HG02840 (cell line): ENCODE measurements around the gene ALOX5.
A peak's percentile ranks its signal among the peaks of the same experiment; 100 is the strongest.
"Not testable (repeated sequence)": the region's sequence is repeated elsewhere in the genome, so short reads cannot be mapped to it uniquely, and the experiment has no call there.

Experiments used
- ATAC-seq: cut with Tn5 transposase; IDR thresholded peaks from one replicate; pipeline ENCODE4 v1.9.1; 2021; ENCODE audit warnings: mild to moderate bottlenecking, moderate library complexity, moderate number of reproducible peaks; ENCODE audit not compliant: unreplicated experiment, low FRiP score

Gene ALOX5

DNA sequence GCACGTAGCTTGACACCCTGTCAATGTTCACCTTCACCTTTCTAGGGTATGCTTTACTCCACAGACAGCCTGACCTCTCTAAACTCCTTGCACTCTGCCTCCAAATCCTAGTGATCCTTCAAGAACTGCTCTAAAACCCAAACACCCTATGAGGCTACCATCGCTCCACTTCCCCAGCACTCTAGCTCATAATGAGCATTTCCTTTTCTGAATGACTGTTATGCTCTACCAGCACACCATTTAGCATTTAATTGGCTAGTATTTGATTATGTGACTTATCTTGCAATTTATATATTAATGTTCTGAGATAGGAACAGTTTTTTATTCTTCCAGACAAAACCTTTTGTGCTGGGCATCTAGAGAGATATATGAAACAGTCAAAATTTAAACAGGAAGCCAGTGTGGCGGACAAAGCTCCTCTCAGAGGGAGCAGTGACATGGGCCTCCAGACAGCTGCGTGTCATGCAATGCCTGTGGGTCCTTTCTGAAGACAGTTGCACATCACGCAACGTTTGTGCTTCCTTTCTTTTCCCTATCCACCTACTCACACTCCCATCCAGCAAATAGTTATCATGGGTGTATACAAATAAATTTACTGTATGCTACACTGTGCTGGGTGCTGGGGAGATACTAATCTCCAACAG lies 86.3 kb downstream of the ALOX5 start:
- peak; percentile 33 for ATAC-seq

DNA sequence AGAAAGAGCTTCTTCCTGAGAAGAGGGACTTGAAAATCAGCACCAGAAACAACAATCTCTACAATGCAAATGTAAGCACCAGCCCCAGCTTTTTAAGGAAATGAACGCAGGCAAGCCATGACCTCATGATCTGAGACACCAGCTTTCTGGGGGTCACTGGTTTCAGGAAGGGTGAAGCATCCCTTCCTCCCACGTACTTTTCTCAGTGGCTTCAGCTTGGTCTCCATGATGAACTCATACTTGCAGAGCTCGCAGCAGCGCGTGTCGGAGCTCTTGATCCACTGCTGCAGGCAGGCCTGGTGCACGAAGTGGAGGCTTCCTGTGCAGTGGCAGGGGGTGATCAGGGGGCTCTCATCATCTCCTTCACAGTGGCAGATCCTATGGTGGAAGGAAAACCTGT lies 87.0 kb downstream of the ALOX5 start:
- ATAC-seq = peak; percentile 62

DNA sequence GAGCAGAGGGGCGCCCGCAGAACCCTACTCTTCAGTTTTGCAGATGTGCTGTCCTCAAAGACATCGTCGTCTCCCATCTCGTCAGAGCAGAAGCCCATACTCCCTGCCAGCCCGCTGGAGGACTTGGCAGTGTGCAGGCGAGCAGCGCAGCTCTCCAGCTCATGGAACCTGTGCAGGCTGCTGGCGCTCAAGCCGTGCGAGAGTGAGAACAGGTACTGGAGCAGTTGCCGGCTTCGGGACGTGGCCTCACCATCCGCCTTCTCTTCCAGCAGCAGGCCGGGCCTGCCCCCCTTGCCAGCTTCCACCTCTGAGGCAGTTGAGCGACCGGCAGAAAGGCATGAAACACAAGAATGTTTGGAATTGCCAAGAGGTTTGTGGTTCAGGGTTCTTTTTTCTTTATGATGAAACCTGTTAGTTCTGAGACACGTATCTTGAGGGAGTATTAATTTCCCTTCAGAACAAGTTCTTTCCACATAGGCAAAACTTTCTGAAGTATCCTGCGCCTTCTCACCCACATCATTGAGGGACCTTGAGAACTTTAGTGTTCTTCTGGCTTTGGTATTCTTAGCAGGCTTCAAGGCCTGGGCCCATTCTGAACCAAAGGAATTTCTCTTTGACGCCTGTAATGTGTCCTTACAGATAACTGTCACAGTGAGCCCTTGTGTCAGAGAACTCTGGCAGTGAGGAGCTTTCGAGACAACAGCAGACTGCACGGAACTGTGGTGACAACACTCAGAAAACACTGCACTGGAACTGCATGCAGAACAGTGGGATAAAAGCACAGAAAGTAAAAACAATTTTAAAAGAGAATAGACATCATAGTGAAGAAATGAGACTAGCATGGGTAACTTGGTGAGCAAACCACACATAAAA lies 89.5 kb downstream of the ALOX5 start:
- no peak for ATAC-seq

DNA sequence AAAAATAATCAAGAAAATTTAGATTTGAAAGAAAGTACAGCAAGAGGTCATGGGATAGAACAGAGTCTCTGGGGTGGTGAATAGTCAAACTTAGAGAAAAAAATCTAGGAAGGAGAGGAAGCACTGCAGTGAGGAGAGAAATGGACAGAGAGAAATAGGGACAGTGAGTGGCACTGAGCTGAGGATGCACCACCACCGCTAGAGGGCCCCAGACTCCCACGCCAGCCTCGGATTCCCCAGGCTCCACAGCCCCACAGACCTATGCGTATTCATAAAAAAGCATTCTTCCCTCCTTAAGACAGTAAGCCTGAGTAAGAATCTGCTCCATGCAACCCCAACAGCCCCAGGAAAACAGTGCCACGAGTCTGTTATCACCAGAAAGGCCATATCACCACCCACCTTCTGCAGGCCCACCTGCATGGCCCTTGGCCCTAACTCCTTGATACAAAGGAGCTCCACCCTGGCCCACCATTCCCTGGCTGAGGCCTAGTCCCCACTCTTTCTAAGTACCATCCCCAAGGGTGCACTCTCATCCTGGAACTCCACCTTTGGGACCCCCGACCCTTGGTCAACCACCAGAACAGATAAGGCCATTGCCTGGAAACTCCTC lies 91.0 kb downstream of the ALOX5 start:
- ATAC-seq = peak; percentile 41

- ATAC-seq = no peak
These were observed 92.8 kb downstream of the ALOX5 start for GRCh38 chr10:45466784-45467183.

GRCh38 chr10:45468079-45468478 lies 94.1 kb downstream of the ALOX5 start:
- no peak for ATAC-seq

GRCh38 chr10:45470098-45471012 lies 96.3 kb downstream of the ALOX5 start:
- ATAC-seq = no peak

GRCh38 chr10:45471059-45471458 lies 97.0 kb downstream of the ALOX5 start:
- ATAC-seq = no peak

DNA sequence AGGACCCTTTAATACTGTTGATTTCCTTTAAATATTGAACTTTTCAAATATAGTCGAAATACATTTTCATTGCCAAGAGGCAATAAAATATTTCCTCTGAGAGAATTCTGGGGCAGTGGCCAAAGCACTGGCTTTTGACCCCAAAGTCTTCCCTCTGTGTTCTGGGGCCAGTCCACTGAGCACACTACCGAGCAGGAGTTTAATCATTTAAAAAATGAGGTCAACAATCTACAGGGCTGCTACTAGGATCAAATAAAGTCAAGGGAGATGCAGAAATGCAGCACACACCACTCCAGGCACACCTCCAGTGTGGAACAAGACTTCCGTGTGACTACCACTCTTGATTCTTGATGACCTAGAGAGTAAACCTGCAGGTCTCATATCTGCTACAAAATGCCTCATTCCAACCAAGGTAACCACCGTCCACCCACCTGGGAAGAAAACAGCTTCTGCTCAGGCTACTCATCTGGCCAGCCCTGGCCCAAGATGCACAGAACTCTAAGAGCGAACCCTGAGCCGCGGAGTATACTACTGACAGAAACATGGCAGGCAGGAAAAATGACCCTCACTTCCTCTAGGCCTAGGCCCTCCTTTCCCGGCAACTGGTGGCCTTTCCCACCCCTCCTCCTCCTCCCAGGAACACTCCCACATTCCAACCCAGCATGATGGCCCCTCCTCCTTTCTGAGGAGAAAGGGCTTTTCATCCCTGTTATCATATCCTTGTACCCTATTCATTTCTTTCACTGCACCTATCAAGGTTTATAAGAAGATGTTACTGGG lies 97.7 kb downstream of the ALOX5 start:
- ATAC-seq = no peak

- no peak for ATAC-seq
These were observed 99.1 kb downstream of the ALOX5 start for GRCh38 chr10:45473126-45473525.

- no peak for ATAC-seq
These were observed 102.5 kb downstream of the ALOX5 start for GRCh38 chr10:45476559-45476958.

DNA sequence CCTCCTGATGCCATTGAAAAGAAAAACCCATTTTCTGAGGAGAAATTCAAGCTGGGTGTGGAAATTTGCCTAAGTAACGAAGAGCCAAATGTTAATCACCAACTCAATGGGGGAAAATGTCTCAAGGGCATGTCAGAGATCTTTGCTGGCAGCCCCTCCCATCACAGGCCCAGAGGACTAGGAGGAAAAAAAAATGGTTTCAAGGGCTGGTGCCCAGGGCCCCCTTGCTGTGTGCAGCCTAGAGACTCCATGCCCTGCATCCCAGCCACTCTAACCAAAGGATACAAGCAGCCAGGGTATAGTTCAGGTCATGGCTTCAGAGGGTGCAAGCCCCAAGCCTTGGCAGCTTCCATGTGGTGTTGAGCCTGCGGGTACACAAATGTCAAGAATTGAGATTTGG lies 106.3 kb downstream of the ALOX5 start:
- ATAC-seq = no peak

GRCh38 chr10:45481100-45481499 lies 107.1 kb downstream of the ALOX5 start:
- ATAC-seq = not testable (repeated sequence)

DNA sequence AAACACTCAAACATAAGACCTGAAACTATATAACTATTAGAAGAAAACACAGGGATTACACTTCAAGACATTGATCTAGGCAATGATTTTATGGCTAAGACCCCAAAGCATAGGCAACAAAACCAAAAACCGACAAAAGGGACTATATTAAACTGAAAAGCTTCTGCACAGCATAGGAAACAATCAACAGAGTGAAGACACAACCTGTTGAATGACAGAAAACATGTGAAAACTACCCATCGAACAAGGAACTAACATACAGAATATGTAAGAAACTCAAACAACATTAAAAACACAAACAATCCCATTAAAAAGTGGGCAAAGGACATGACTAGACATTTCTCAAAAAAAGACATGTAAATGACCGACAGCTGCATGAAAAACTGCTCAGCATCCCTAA lies 109.0 kb downstream of the ALOX5 start:
- ATAC-seq = no peak

DNA sequence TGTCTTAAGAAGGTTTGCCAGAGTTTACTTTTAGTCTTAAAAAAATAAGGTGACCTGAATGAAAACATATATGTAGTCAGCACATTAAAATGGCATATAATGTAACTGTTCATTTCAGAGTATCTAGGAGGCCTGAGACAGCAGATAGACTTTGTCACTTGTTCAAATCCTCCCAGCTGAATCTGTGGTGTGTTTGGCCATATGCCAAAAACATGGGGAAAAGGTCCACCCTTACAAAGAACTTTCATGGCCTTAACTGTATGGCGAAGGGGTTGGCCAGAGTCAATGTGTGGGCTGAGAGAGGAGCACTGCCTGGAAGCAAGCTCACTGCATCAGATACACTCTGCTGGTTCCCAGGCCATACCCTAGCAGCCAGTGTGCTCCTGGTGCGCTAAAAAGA lies 113.7 kb downstream of the ALOX5 start:
- no peak for ATAC-seq

GRCh38 chr10:45488365-45488764 lies 114.3 kb downstream of the ALOX5 start:
- ATAC-seq = no peak

DNA sequence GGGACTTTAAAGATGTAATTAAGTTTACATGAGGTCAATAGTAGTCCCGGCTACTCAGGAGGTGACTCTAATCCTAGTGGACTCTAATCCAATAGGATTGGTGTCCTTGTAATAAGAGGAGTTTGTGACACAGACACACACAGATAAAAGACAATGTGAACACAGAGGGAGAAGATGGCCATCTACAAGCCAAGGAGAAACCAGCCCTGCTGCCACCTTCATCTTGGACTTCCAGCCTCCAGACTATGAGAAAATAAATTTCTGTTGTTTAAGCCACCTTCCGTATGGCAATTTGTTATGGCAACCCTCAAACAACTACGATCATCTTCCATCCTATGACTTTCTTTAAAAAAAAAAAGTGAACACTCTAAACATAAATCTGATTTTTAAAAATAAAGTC lies 116.3 kb downstream of the ALOX5 start:
- no peak for ATAC-seq

- ATAC-seq = no peak
These were observed 117.0 kb downstream of the ALOX5 start for GRCh38 chr10:45491061-45491460.
